H1 (cell line): ENCODE data around the gene CX3CR1. TPM values are rescaled to one million over a fixed set of nuclear protein-coding genes. Genes with fewer than 3 reads are reported as not detected.

ENCODE experiments used
- ASH2L ChIP-seq: fragments of 200-600, 300-600 bp; sonication (generic); IDR thresholded peaks from one replicate; pipeline ENCODE4 v1.7.1; 2017; ENCODE audit warnings: low read length
- CBX5 ChIP-seq: fragments of 300-800, 300-1000 bp; sonication (generic); IDR thresholded peaks from 2 replicates; pipeline ENCODE4 v1.7.1; 2016; ENCODE audit warnings: antibody characterized with exemption, low read length, low read depth
- CBX8 ChIP-seq: fragments of 300-800, 300-1000 bp; sonication (generic); IDR thresholded peaks from 2 replicates; pipeline ENCODE4 v1.7.1; 2016; ENCODE audit warnings: low read depth, low read length, borderline replicate concordance
- CTCF ChIP-seq, 3 experiments: IDR thresholded peaks; 1 replicate in 2 of 3; 2 replicates in 1 of 3; pipeline versions ENCODE4 v1.5.1 to v1.6.1; 2011; ENCODE audit warnings: low read length in 3 of 3, mild to moderate bottlenecking in 3 of 3, inconsistent platforms in 2 of 3, low read depth in 1 of 3, moderate library complexity in 1 of 3; ENCODE audit not compliant: insufficient read depth in 1 of 3; ENCODE audit errors: control extremely low read depth in 1 of 3
- HDAC2 ChIP-seq, 2 experiments: fragments of 300-600 bp in 1 of 2; sonication (generic) in 1 of 2; IDR thresholded peaks; 2 replicates each; pipeline ENCODE4 v1.6.1; 2011 to 2012; ENCODE audit warnings: low read depth in 2 of 2, low read length in 2 of 2, mild to moderate bottlenecking in 2 of 2, moderate library complexity in 2 of 2, borderline replicate concordance in 1 of 2, inconsistent platforms in 1 of 2
- POU5F1 ChIP-seq: IDR thresholded peaks from 2 replicates; pipeline ENCODE4 v1.6.1; 2011; ENCODE audit warnings: low read depth, mild to moderate bottlenecking, low read length, moderate library complexity
- TCF12 ChIP-seq: IDR thresholded peaks from 2 replicates; pipeline ENCODE4 v1.6.1; 2011; ENCODE audit warnings: low read depth, mild to moderate bottlenecking, low read length
- polyA plus RNA-seq, 7 experiments: library from polyadenylated mRNA; depleted of rRNA in 3 of 7; stranded (reverse) in 5 of 7; unstranded in 2 of 7; fragments of >200 nt in 5 of 7; fragments of 200-250 nt in 2 of 7; gene quantifications; 1 replicate in 5 of 7; 2 replicates in 1 of 7; 4 replicates in 1 of 7; pipeline versions ENCODE4 v1.2.1 to v1.2.3, GENCODE V29; 2011 to 2013; ENCODE audit warnings: missing spikeins in 2 of 7, mixed read lengths in 2 of 7
- total RNA-seq: library from RNA; stranded (reverse); fragmentation: NEBNext Ultra II Directional; extraction: Animal tissue kit (Norgen Biotek cat#: 25700); gene quantifications from 2 replicates; pipeline ENCODE4 v1.2.1, GENCODE V29; 2021
- TF ChIP-seq, protein P1 (sequence below): fragments of 300-600 bp; sonication (generic); IDR thresholded peaks from 2 replicates; pipeline ENCODE4 v1.7.1; 2012; ENCODE audit warnings: low read length, moderate library complexity, mild to moderate bottlenecking, inconsistent platforms; ENCODE audit not compliant: insufficient replicate concordance

CX3CR1 gene
- total and polyA plus RNA-seq, 2 of the 8 experiments (the other 6 are each of a cell fraction or from before 2014, with no cell fraction given): 0.08 TPM; not detected in 1

- TF ChIP-seq, protein P1, sequence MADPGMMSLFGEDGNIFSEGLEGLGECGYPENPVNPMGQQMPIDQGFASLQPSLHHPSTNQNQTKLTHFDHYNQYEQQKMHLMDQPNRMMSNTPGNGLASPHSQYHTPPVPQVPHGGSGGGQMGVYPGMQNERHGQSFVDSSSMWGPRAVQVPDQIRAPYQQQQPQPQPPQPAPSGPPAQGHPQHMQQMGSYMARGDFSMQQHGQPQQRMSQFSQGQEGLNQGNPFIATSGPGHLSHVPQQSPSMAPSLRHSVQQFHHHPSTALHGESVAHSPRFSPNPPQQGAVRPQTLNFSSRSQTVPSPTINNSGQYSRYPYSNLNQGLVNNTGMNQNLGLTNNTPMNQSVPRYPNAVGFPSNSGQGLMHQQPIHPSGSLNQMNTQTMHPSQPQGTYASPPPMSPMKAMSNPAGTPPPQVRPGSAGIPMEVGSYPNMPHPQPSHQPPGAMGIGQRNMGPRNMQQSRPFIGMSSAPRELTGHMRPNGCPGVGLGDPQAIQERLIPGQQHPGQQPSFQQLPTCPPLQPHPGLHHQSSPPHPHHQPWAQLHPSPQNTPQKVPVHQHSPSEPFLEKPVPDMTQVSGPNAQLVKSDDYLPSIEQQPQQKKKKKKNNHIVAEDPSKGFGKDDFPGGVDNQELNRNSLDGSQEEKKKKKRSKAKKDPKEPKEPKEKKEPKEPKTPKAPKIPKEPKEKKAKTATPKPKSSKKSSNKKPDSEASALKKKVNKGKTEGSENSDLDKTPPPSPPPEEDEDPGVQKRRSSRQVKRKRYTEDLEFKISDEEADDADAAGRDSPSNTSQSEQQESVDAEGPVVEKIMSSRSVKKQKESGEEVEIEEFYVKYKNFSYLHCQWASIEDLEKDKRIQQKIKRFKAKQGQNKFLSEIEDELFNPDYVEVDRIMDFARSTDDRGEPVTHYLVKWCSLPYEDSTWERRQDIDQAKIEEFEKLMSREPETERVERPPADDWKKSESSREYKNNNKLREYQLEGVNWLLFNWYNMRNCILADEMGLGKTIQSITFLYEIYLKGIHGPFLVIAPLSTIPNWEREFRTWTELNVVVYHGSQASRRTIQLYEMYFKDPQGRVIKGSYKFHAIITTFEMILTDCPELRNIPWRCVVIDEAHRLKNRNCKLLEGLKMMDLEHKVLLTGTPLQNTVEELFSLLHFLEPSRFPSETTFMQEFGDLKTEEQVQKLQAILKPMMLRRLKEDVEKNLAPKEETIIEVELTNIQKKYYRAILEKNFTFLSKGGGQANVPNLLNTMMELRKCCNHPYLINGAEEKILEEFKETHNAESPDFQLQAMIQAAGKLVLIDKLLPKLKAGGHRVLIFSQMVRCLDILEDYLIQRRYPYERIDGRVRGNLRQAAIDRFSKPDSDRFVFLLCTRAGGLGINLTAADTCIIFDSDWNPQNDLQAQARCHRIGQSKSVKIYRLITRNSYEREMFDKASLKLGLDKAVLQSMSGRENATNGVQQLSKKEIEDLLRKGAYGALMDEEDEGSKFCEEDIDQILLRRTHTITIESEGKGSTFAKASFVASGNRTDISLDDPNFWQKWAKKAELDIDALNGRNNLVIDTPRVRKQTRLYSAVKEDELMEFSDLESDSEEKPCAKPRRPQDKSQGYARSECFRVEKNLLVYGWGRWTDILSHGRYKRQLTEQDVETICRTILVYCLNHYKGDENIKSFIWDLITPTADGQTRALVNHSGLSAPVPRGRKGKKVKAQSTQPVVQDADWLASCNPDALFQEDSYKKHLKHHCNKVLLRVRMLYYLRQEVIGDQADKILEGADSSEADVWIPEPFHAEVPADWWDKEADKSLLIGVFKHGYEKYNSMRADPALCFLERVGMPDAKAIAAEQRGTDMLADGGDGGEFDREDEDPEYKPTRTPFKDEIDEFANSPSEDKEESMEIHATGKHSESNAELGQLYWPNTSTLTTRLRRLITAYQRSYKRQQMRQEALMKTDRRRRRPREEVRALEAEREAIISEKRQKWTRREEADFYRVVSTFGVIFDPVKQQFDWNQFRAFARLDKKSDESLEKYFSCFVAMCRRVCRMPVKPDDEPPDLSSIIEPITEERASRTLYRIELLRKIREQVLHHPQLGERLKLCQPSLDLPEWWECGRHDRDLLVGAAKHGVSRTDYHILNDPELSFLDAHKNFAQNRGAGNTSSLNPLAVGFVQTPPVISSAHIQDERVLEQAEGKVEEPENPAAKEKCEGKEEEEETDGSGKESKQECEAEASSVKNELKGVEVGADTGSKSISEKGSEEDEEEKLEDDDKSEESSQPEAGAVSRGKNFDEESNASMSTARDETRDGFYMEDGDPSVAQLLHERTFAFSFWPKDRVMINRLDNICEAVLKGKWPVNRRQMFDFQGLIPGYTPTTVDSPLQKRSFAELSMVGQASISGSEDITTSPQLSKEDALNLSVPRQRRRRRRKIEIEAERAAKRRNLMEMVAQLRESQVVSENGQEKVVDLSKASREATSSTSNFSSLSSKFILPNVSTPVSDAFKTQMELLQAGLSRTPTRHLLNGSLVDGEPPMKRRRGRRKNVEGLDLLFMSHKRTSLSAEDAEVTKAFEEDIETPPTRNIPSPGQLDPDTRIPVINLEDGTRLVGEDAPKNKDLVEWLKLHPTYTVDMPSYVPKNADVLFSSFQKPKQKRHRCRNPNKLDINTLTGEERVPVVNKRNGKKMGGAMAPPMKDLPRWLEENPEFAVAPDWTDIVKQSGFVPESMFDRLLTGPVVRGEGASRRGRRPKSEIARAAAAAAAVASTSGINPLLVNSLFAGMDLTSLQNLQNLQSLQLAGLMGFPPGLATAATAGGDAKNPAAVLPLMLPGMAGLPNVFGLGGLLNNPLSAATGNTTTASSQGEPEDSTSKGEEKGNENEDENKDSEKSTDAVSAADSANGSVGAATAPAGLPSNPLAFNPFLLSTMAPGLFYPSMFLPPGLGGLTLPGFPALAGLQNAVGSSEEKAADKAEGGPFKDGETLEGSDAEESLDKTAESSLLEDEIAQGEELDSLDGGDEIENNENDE: no peak
- TF ChIP-seq HDAC2 (IDR thresholded peaks at IDR 0.05; ENCODE audit: borderline replicate concordance in 1 of 2, low read depth in 2 of 2, low read length in 2 of 2): no peak
- TF ChIP-seq CBX5: no peak
- TF ChIP-seq POU5F1: no peak
- TF ChIP-seq CBX8: no peak
- no peak for TF ChIP-seq TCF12
- no peak for TF ChIP-seq ASH2L
- TF ChIP-seq CTCF (IDR thresholded peaks at IDR 0.05; ENCODE audit: control extremely low read depth in 1 of 3, insufficient read depth in 1 of 3, low read depth in 1 of 3, low read length in 3 of 3): no peak
Observed at GRCh38 chr3:39319249-39319648, 39.4 kb upstream of the CX3CR1 start (continued).
